HEK293T (cell line): ENCODE results near the gene ST6GAL1.

Experiments used
- CTCF ChIA-PET: fragments of 350-600 bp; formaldehyde crosslinking; extraction: SDS; loops from one replicate; lab custom pipeline; 2021; ENCODE audit warnings: antibody characterized with exemption, inconsistent platforms; lab: Yijun Ruan, JAX
- POLR2A ChIA-PET: fragments of 350-600 bp; formaldehyde crosslinking; extraction: SDS; loops from one replicate; lab custom pipeline; 2020; ENCODE audit warnings: antibody characterized with exemption, inconsistent platforms; lab: Yijun Ruan, JAX
- DNase-seq: peaks from one replicate; pipeline ENCODE4 v3.0.0; 2012; ENCODE audit warnings: mixed read lengths; ENCODE audit errors: extremely low spot score
- ARNT ChIP-seq: fragments of 450-650 bp; IDR thresholded peaks from 2 replicates; pipeline ENCODE4 v1.6.1; 2017; ENCODE audit warnings: mild to moderate bottlenecking
- BHLHE40 ChIP-seq: fragments of 450-650 bp; IDR thresholded peaks from 2 replicates; pipeline ENCODE4 v1.6.1; 2016; ENCODE audit warnings: mild to moderate bottlenecking, moderate library complexity, borderline replicate concordance
- CTBP1 ChIP-seq: fragments of 450-650 bp; IDR thresholded peaks from 2 replicates; pipeline ENCODE4 v1.6.1; 2016; ENCODE audit warnings: borderline replicate concordance
- ELF4 ChIP-seq: fragments of 450-650 bp; IDR thresholded peaks from 2 replicates; pipeline ENCODE4 v1.6.1; 2017; ENCODE audit warnings: antibody characterized with exemption
- FOXA1 ChIP-seq: fragments of 450-650 bp; IDR thresholded peaks from 2 replicates; pipeline ENCODE4 v1.6.1; 2016; ENCODE audit warnings: mild to moderate bottlenecking
- FOXK2 ChIP-seq: fragments of 450-650 bp; IDR thresholded peaks from 2 replicates; pipeline ENCODE4 v1.6.1; 2016; ENCODE audit warnings: mild to moderate bottlenecking
- FOXM1 ChIP-seq: fragments of 450-650 bp; IDR thresholded peaks from 2 replicates; pipeline ENCODE4 v1.6.1; 2017; ENCODE audit warnings: mild to moderate bottlenecking, borderline replicate concordance
- HDGF ChIP-seq: fragments of 450-650 bp; IDR thresholded peaks from 2 replicates; pipeline ENCODE4 v1.6.1; 2017; ENCODE audit warnings: antibody characterized with exemption, borderline replicate concordance
- L3MBTL2 ChIP-seq: fragments of 450-650 bp; conservative IDR thresholded peaks from 2 replicates; pipeline ENCODE4 v1.6.1; 2016; ENCODE audit warnings: mild to moderate bottlenecking
- LEF1 ChIP-seq: fragments of 450-650 bp; IDR thresholded peaks from 2 replicates; pipeline ENCODE4 v1.6.1; 2017; ENCODE audit warnings: mild to moderate bottlenecking, borderline replicate concordance
- NFRKB ChIP-seq: fragments of 450-650 bp; IDR thresholded peaks from 2 replicates; pipeline ENCODE4 v1.6.1; 2016; ENCODE audit warnings: mild to moderate bottlenecking, moderate library complexity
- PKNOX1 ChIP-seq: fragments of 450-650 bp; IDR thresholded peaks from 2 replicates; pipeline ENCODE4 v1.6.1; 2016
- SP1 ChIP-seq: fragments of 450-650 bp; IDR thresholded peaks from 2 replicates; pipeline ENCODE4 v1.6.1; 2017
- SUZ12 ChIP-seq: fragments of 450-650 bp; IDR thresholded peaks from 2 replicates; pipeline ENCODE4 v1.6.1; 2016; ENCODE audit warnings: mild to moderate bottlenecking
- TARDBP ChIP-seq: fragments of 450-650 bp; IDR thresholded peaks from 2 replicates; pipeline ENCODE4 v1.6.1; 2016
- ZNF384 ChIP-seq: fragments of 450-650 bp; IDR thresholded peaks from 2 replicates; pipeline ENCODE4 v1.6.1; 2016

Gene ST6GAL1

GRCh38 chr3:186976837-186977750 is 46.8 kb downstream of the ST6GAL1 start:
- POLR2A ChIA-PET: no interaction called here
- no peak for TF ChIP-seq PKNOX1
- no peak for TF ChIP-seq FOXA1
- DNase-seq: peak; percentile 53
- CTCF ChIA-PET: interaction anchor here (0.8 kb wide), 1 partner anchor 14 kb away, joined by 4 read pairs; no protein-coding TSS in a partner anchor

- DNase-seq: no peak
Observed at GRCh38 chr3:186978712-186979111, 48.4 kb downstream of the ST6GAL1 start.

GRCh38 chr3:186979852-186980251 is 49.5 kb downstream of the ST6GAL1 start:
- ChIA-PET POLR2A (no interaction called here), CTCF (no interaction called here)
- DNase-seq: no peak
- TF ChIP-seq L3MBTL2 (no peak), ZNF384 (no peak), FOXA1 (no peak), BHLHE40 (no peak)

More at GRCh38 chr3:186978712-186979111, 48.4 kb downstream of the ST6GAL1 start:
- POLR2A ChIA-PET: no interaction called here
- TF ChIP-seq TARDBP: no peak
- TF ChIP-seq FOXA1: no peak
- no peak for TF ChIP-seq FOXK2
- TF ChIP-seq HDGF: no peak
- TF ChIP-seq PKNOX1: no peak
- TF ChIP-seq FOXM1: no peak
- no peak for TF ChIP-seq BHLHE40
- TF ChIP-seq NFRKB: no peak
- no peak for TF ChIP-seq ARNT
- TF ChIP-seq SUZ12: no peak
- no peak for TF ChIP-seq ELF4
- no peak for TF ChIP-seq LEF1
- TF ChIP-seq CTBP1: no peak
- no peak for TF ChIP-seq L3MBTL2
- TF ChIP-seq SP1: no peak
- no peak for TF ChIP-seq ZNF384
- CTCF ChIA-PET: interaction anchor here (1.3 kb wide), 1 partner anchor 15 kb away, joined by 3 read pairs; no protein-coding TSS in a partner anchor

GRCh38 chr3:186980989-186981388 is 50.7 kb downstream of the ST6GAL1 start:
- ChIA-PET CTCF (no interaction called here), POLR2A (no interaction called here)
- no peak for DNase-seq
- TF ChIP-seq LEF1: no peak
- no peak for TF ChIP-seq TARDBP
- no peak for TF ChIP-seq HDGF
- no peak for TF ChIP-seq SUZ12
- TF ChIP-seq ARNT: no peak
- no peak for TF ChIP-seq FOXA1
- no peak for TF ChIP-seq BHLHE40
- no peak for TF ChIP-seq L3MBTL2
- TF ChIP-seq SP1: no peak
- no peak for TF ChIP-seq ELF4
- no peak for TF ChIP-seq FOXM1

GRCh38 chr3:186983659-186984058 is 53.3 kb downstream of the ST6GAL1 start:
- CTCF ChIA-PET: interaction anchor here (0.7 kb wide), 1 partner anchor 15 kb away, joined by 3 read pairs; no protein-coding TSS in a partner anchor
- no peak for DNase-seq
- POLR2A ChIA-PET: no interaction called here
- no peak for TF ChIP-seq LEF1
- TF ChIP-seq BHLHE40: no peak
- TF ChIP-seq PKNOX1: no peak
- no peak for TF ChIP-seq ZNF384
- no peak for TF ChIP-seq SUZ12

GRCh38 chr3:186984064-186984463 is 53.7 kb downstream of the ST6GAL1 start:
- no peak for DNase-seq
- ChIA-PET POLR2A (no interaction called here), CTCF (no interaction called here)
- TF ChIP-seq CTBP1 (no peak), FOXM1 (no peak), LEF1 (no peak), PKNOX1 (no peak), ELF4 (no peak), L3MBTL2 (no peak), NFRKB (no peak), ARNT (no peak), ZNF384 (no peak), FOXA1 (no peak), BHLHE40 (no peak)
